ENCODE measurements around the gene METTL9. TPM values are rescaled to one million over a fixed set of nuclear protein-coding genes. Genes with fewer than 3 reads are reported as not detected.

Gene METTL9
- total RNA-seq, 1 donor from 2014 or later = 97.7 TPM

GRCh38 chr16:21617607-21618006 is 18.2 kb downstream of the METTL9 start:
- H3K4me3 ChIP-seq = no peak overlapping the region
- no peaks in the 10 kb centered on the region for H3K4me1 ChIP-seq
- no peak for DNase-seq (ENCODE audit: extremely low spot score in 2 of 2)
- intact Hi-C loops (cut with DNase I) = no loop called here
- H3K27me3 ChIP-seq = no peaks in the 10 kb centered on the region
- no peak overlapping the region for H3K27ac ChIP-seq
- no peaks in the 10 kb centered on the region for H3K36me3 ChIP-seq
- TF ChIP-seq CTCF (IDR thresholded peaks at IDR 0.05) = no peak
- no peak for TF ChIP-seq POLR2A (IDR thresholded peaks at IDR 0.05)
- no peak for TF ChIP-seq POLR2AphosphoS5 (IDR thresholded peaks at IDR 0.05; ENCODE audit: insufficient read depth in 1 of 2, low read depth in 1 of 2)
- no peaks in the 10 kb centered on the region for H3K9me3 ChIP-seq

GRCh38 chr16:21618281-21618680 is 18.9 kb downstream of the METTL9 start:
- Histone ChIP-seq H3K36me3 (peaks cover 0 to 3% of the 10 kb centered on the region in 2 donors), H3K27me3 (no peaks in the 10 kb centered on the region), H3K4me1 (no peaks in the 10 kb centered on the region), H3K27ac (no peak overlapping the region), H3K4me3 (no peak overlapping the region), H3K9me3 (no peaks in the 10 kb centered on the region)
- no peak for TF ChIP-seq POLR2A (IDR thresholded peaks at IDR 0.05)
- no peak for TF ChIP-seq CTCF (IDR thresholded peaks at IDR 0.05)
- no peak for TF ChIP-seq POLR2AphosphoS5 (IDR thresholded peaks at IDR 0.05; ENCODE audit: insufficient read depth in 1 of 2, low read depth in 1 of 2)
- DNase-seq (ENCODE audit: extremely low spot score in 2 of 2) = no peak
- intact Hi-C loops (cut with DNase I) = no loop called here

GRCh38 chr16:21619765-21620425 is 20.5 kb downstream of the METTL9 start:
- no peaks in the 10 kb centered on the region for H3K27me3 ChIP-seq
- no peaks in the 10 kb centered on the region for H3K9me3 ChIP-seq
- intact Hi-C loops (cut with DNase I) = no loop called here
- H3K27ac ChIP-seq = no peak overlapping the region
- no peak for DNase-seq (ENCODE audit: extremely low spot score in 2 of 2)
- peaks cover 0 to 9% of the 10 kb centered on the region in 2 donors for H3K36me3 ChIP-seq
- H3K4me1 ChIP-seq = no peaks in the 10 kb centered on the region
- H3K4me3 ChIP-seq = no peak overlapping the region
- TF ChIP-seq CTCF (IDR thresholded peaks at IDR 0.05) (no peak), POLR2A (IDR thresholded peaks at IDR 0.05) (no peak), POLR2AphosphoS5 (IDR thresholded peaks at IDR 0.05; ENCODE audit: insufficient read depth in 1 of 2, low read depth in 1 of 2) (no peak)

GRCh38 chr16:21620592-21620991 is 21.2 kb downstream of the METTL9 start:
- TF ChIP-seq CTCF (IDR thresholded peaks at IDR 0.05) (no peak), POLR2AphosphoS5 (IDR thresholded peaks at IDR 0.05; ENCODE audit: insufficient read depth in 1 of 2, low read depth in 1 of 2) (no peak), POLR2A (IDR thresholded peaks at IDR 0.05) (no peak)
- intact Hi-C loops (cut with DNase I) = no loop called here
- no peak overlapping the region for H3K27ac ChIP-seq
- H3K9me3 ChIP-seq = no peaks in the 10 kb centered on the region
- no peaks in the 10 kb centered on the region for H3K4me1 ChIP-seq
- H3K36me3 ChIP-seq = peaks cover 0 to 16% of the 10 kb centered on the region in 2 donors
- no peak overlapping the region for H3K4me3 ChIP-seq
- DNase-seq (ENCODE audit: extremely low spot score in 2 of 2) = no peak
- H3K27me3 ChIP-seq = no peaks in the 10 kb centered on the region

- Histone ChIP-seq H3K4me1 (peaks cover 8% of the 10 kb centered on the region), H3K4me3 (no peak overlapping the region), H3K27ac (no peak overlapping the region), H3K27me3 (no peaks in the 10 kb centered on the region), H3K36me3 (peaks cover 0 to 17% of the 10 kb centered on the region in 2 donors), H3K9me3 (no peaks in the 10 kb centered on the region)
- intact Hi-C loops (cut with DNase I) = no loop called here
- no peak for TF ChIP-seq POLR2A (IDR thresholded peaks at IDR 0.05)
- TF ChIP-seq POLR2AphosphoS5 (IDR thresholded peaks at IDR 0.05; ENCODE audit: insufficient read depth in 1 of 2, low read depth in 1 of 2) = no peak
- no peak for TF ChIP-seq CTCF (IDR thresholded peaks at IDR 0.05)
- no peak for DNase-seq (ENCODE audit: extremely low spot score in 2 of 2)
These were observed 23.2 kb downstream of the METTL9 start for GRCh38 chr16:21622545-21622944.
